ENCODE results near the gene HYLS1.

DNA sequence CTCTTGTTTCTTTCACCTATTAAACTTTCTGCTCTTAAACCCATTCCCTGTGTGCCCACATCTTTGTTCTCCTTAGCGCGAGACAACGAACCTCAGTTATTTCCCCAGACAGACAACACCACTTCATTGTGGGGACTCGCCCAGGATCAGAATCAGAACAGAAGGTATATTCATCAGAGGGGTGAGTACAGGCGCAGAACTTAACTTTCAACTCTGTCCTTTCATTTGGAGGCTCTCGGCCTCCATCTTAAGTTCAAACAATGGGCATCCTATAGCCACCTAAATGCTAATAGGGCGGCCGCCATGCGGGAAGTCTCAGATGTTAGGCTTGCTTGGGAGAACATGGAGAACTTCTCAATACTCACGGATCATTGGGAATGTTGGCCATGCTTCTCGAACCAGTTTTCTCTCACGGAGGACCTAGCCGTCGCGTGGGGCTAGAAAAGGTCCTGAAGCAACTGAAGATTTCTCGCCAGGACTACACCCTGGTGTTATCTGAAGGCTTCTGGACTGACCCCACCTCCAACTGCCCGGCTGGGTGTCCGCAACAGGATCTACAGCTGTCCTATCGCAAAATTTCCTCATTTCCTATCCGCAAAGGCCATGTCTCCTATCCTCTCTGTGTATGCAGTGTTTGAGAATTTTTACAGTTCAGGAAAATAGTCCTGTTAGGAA is 13.4 kb upstream of the HYLS1 start:
- TF ChIP-seq EP300 (IDR thresholded peaks at IDR 0.05; ENCODE audit: borderline replicate concordance) = no peak
- no peak for TF ChIP-seq FOXM1 (IDR thresholded peaks at IDR 0.05; ENCODE audit: borderline replicate concordance, low read depth)
- TF ChIP-seq, protein P1, sequence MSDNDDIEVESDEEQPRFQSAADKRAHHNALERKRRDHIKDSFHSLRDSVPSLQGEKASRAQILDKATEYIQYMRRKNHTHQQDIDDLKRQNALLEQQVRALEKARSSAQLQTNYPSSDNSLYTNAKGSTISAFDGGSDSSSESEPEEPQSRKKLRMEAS (IDR thresholded peaks at IDR 0.05) = no peak
- no peak for TF ChIP-seq RAD21 (IDR thresholded peaks at IDR 0.05; ENCODE audit: low read depth)
- no peak for TF ChIP-seq TEAD4 (IDR thresholded peaks at IDR 0.05)
- TF ChIP-seq EGR1 (IDR thresholded peaks at IDR 0.05) = no peak
- TF ChIP-seq REST (IDR thresholded peaks at IDR 0.05; ENCODE audit: low read depth) = no peak
- no peak for TF ChIP-seq TAF1 (IDR thresholded peaks at IDR 0.05; ENCODE audit: low read depth)
- no peak for TF ChIP-seq YY1 (IDR thresholded peaks at IDR 0.05; ENCODE audit: low read depth)
- TF ChIP-seq CEBPB (IDR thresholded peaks at IDR 0.05) = no peak
- TF ChIP-seq, protein P2, sequence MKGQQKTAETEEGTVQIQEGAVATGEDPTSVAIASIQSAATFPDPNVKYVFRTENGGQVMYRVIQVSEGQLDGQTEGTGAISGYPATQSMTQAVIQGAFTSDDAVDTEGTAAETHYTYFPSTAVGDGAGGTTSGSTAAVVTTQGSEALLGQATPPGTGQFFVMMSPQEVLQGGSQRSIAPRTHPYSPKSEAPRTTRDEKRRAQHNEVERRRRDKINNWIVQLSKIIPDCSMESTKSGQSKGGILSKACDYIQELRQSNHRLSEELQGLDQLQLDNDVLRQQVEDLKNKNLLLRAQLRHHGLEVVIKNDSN (IDR thresholded peaks at IDR 0.05) = no peak
- no peak for TF ChIP-seq TCF12 (IDR thresholded peaks at IDR 0.05; ENCODE audit: low read depth)

Measured in Ishikawa (cell line).